Testis (tissue), 2 donors: ENCODE measurements around the gene PCNX3.

ENCODE experiments used
- CTCF ChIP-seq, 3 experiments: fragments of 450-650 bp in 2 of 3; fragments of 200-600 bp in 1 of 3; sonication (generic) in 1 of 3; IDR thresholded peaks; one replicate each; pipeline ENCODE4 v1.5.1; 2016 to 2019; ENCODE audit warnings: antibody characterized with exemption in 3 of 3, mild to moderate bottlenecking in 2 of 3, moderate library complexity in 1 of 3
- POLR2A ChIP-seq: fragments of 450-650 bp; IDR thresholded peaks from one replicate; pipeline ENCODE4 v1.6.1; 2017; ENCODE audit warnings: antibody characterized with exemption, mild to moderate bottlenecking, moderate library complexity

GRCh38 chr11:65620666-65621065, 5.1 kb downstream of the PCNX3 start:
- TF ChIP-seq CTCF (IDR thresholded peaks at IDR 0.05) = no peak
- no peak for TF ChIP-seq POLR2A
